Hepatocyte (in vitro differentiated cells): Measurements from ENCODE around the gene DCST1. TPM values are rescaled to one million over a fixed set of nuclear protein-coding genes. Genes with fewer than 3 reads are reported as not detected.

Experiments used
- DNase-seq: peaks from one replicate; pipeline ENCODE4 v3.0.0-alpha.2; 2016; ENCODE audit warnings: low spot score
- H2AFZ ChIP-seq: fragments of 200-600 bp; sonication (generic); 2 replicates; pipeline ENCODE4 v1.6.0; 2016; ENCODE audit warnings: antibody characterized with exemption, mild to moderate bottlenecking
- H3K27ac ChIP-seq: fragments of 200-600 bp; sonication (generic); 2 replicates; pipeline ENCODE4 v1.5.1; 2016; ENCODE audit warnings: mild to moderate bottlenecking
- H3K27me3 ChIP-seq: fragments of 200-600 bp; sonication (generic); 2 replicates; pipeline ENCODE4 v1.6.1; 2016
- H3K36me3 ChIP-seq: fragments of 200-600 bp; sonication (generic); replicated peaks from 2 replicates; pipeline ENCODE4 v1.5.1; 2016; ENCODE audit warnings: low read depth; ENCODE audit not compliant: insufficient read depth
- H3K4me1 ChIP-seq: fragments of 200-600 bp; sonication (generic); 2 replicates; pipeline ENCODE4 v1.5.1; 2016; ENCODE audit warnings: mild to moderate bottlenecking, moderate library complexity; ENCODE audit not compliant: insufficient read depth
- H3K4me2 ChIP-seq: fragments of 200-600 bp; sonication (generic); 2 replicates; pipeline ENCODE4 v1.6.0; 2016
- H3K4me3 ChIP-seq: fragments of 200-600 bp; sonication (generic); 2 replicates; pipeline ENCODE4 v1.5.1; 2016; ENCODE audit warnings: mild to moderate bottlenecking
- H3K79me2 ChIP-seq: fragments of 200-600 bp; sonication (generic); 2 replicates; pipeline ENCODE4 v1.6.0; 2017; ENCODE audit warnings: mild to moderate bottlenecking
- H3K9me2 ChIP-seq: fragments of 200-600 bp; sonication (generic); replicated peaks from 2 replicates; pipeline ENCODE4 v1.6.0; 2017; ENCODE audit warnings: mild to moderate bottlenecking; ENCODE audit not compliant: insufficient read depth
- H3K9me3 ChIP-seq: fragments of 200-600 bp; sonication (generic); 2 replicates; pipeline ENCODE4 v1.5.1; 2016; ENCODE audit warnings: low read depth, mild to moderate bottlenecking
- H4K20me1 ChIP-seq: fragments of 200-600 bp; sonication (generic); 2 replicates; pipeline ENCODE4 v1.6.0; 2016; ENCODE audit warnings: mild to moderate bottlenecking; ENCODE audit not compliant: insufficient read depth, poor library complexity, severe bottlenecking
- EZH2 ChIP-seq: fragments of 200-600 bp; sonication (generic); IDR thresholded peaks from 2 replicates; pipeline ENCODE4 v1.6.1; 2016; ENCODE audit warnings: antibody characterized with exemption, mild to moderate bottlenecking, borderline replicate concordance
- EZH2phosphoT487 ChIP-seq: fragments of 200-600 bp; sonication (generic); IDR thresholded peaks from one replicate; pipeline ENCODE4 v1.6.1; 2018; ENCODE audit warnings: antibody characterized with exemption, mild to moderate bottlenecking, low read depth, moderate library complexity; ENCODE audit not compliant: unreplicated experiment, severe bottlenecking
- WGBS: methylation state at CpG from one replicate; pipeline ENCODE4 v1.1.6; 2016; ENCODE audit warnings: low lambda C conversion rate; ENCODE audit errors: missing lambda C conversion rate; 5-methylcytosine and 5-hydroxymethylcytosine counted together
- polyA plus RNA-seq: library from polyadenylated mRNA; unstranded; fragments of >200 nt; fragmentation: Nextera tagmentation; extraction: Ambion mirVana; gene quantifications from 2 replicates; pipeline ENCODE4 v1.2.1, GENCODE V29; 2016
- total RNA-seq: library from RNA; depleted of rRNA; stranded (reverse); fragments of >200 nt; gene quantifications from 2 replicates; pipeline ENCODE4 v1.2.3, GENCODE V29; 2014
- TF ChIP-seq, protein P1 (sequence below): fragments of 200-600 bp; sonication (generic); IDR thresholded peaks from 2 replicates; pipeline ENCODE4 v1.5.1; 2016; ENCODE audit warnings: antibody characterized with exemption, mild to moderate bottlenecking; ENCODE audit not compliant: poor library complexity

Gene DCST1
- total and polyA plus RNA-seq, 2 experiments from 2014 or later = 0.60 TPM; not detected in 1

DNA sequence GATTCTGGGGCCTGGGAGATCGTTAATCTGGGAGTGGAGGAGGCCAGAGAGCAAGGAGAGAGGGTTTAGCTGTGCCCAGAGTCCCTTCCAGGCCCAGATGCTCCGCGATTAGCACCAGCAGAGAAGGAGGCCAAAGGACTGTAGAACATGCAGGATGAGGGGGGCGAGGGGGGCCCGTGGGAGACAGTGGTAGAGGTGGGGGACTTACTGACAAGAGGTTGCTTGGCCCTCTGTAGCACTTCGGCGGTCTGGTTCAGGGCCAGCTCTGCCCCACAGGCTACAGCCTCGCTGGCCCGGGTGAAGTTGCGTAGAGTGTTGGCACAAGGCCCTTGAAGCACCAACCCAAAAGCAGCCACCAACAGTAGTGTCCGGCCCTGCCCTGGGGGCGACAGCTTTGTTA is 738 bp upstream of the DCST1 start:
- Histone ChIP-seq H4K20me1 (no peaks in the 10 kb centered on the region), H3K4me2 (no peak overlapping the region), H3K36me3 (no peaks in the 10 kb centered on the region), H3K27ac (no peak overlapping the region), H3K27me3 (no peaks in the 10 kb centered on the region), H3K79me2 (no peaks in the 10 kb centered on the region), H3K4me1 (no peaks in the 10 kb centered on the region), H2AFZ (no peak overlapping the region), H3K9me2 (no peaks in the 10 kb centered on the region), H3K4me3 (no peak overlapping the region), H3K9me3 (no peaks in the 10 kb centered on the region)
- no peak for DNase-seq
- TF ChIP-seq, protein P1, sequence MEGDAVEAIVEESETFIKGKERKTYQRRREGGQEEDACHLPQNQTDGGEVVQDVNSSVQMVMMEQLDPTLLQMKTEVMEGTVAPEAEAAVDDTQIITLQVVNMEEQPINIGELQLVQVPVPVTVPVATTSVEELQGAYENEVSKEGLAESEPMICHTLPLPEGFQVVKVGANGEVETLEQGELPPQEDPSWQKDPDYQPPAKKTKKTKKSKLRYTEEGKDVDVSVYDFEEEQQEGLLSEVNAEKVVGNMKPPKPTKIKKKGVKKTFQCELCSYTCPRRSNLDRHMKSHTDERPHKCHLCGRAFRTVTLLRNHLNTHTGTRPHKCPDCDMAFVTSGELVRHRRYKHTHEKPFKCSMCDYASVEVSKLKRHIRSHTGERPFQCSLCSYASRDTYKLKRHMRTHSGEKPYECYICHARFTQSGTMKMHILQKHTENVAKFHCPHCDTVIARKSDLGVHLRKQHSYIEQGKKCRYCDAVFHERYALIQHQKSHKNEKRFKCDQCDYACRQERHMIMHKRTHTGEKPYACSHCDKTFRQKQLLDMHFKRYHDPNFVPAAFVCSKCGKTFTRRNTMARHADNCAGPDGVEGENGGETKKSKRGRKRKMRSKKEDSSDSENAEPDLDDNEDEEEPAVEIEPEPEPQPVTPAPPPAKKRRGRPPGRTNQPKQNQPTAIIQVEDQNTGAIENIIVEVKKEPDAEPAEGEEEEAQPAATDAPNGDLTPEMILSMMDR = no peak
- TF ChIP-seq EZH2 (no peak), EZH2phosphoT487 (no peak)
- 90% methylated on average over 10 of the region's 12 CpGs for WGBS

DNA sequence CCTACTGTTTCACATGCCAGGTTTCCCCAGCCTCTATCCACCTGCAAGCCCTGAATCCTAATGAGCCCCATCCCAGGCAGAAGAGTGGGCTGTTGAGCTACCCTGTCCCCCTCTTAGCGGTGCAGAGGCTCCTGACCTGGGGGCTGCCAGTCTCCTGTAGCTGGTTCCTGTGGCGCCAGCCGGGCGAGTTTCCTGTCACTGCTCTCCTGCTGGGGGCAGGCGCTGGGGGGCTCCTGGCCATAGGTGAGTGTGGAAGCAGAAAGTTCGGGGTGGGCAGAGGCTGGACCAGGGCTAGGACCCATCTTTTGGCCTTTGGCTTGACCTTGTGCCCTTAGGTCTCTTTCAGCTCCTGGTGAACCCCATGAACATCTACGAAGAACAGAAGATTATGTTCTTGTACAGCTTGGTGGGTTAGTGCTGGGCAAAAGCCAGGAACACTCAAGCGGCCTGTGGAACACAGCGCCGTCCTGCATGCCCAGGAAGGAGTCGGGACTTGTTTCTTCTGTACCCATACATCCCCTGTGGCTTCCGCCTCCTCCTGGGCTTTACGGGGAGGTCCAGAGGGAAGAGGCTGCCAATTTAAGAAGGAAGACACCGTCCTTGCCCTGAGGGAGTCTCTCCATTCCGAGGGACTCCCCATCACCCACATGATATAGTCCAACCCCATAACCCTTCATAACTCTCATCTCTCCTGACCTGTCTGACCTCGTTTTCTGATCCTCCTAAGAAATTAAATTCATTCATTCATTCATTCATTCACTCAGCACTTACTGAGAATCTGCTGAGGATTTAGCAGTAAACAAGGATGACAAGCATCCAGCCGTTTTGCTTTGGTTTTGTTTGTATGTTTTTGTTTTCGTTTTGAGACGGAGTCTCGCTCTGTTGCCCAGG is 939 bp downstream of the DCST1 start:
- Histone ChIP-seq H3K4me3 (no peak overlapping the region), H3K9me2 (no peaks in the 10 kb centered on the region), H3K4me2 (no peak overlapping the region), H3K27me3 (no peaks in the 10 kb centered on the region), H3K9me3 (no peaks in the 10 kb centered on the region), H3K27ac (no peak overlapping the region), H3K36me3 (no peaks in the 10 kb centered on the region), H2AFZ (no peak overlapping the region), H3K79me2 (no peaks in the 10 kb centered on the region), H3K4me1 (peaks cover 5% of the 10 kb centered on the region), H4K20me1 (no peaks in the 10 kb centered on the region)
- 89% methylated on average over 20 of the region's 20 CpGs for WGBS
- TF ChIP-seq EZH2phosphoT487 (no peak), EZH2 (no peak)
- TF ChIP-seq, protein P1 = no peak
- no peak for DNase-seq

DNA sequence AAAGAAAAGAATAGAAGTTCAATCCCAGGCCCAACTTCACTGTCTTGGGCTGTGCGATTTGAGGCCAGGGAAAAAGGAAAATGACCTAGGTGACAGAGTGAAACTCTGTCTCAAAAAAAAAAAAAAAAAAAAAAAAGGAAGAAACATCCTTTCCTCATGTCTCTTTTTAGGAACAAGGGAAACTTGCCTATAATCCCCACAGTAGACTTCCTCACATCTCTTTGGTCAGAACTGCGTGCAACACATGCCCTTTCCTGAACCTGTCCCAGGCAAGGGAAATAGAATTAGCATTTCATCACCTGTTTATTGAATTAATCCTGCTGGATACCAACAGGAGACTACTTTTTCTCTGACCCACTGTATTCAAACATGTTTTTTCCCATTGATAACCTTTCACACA is 2.3 kb downstream of the DCST1 start:
- no peaks in the 10 kb centered on the region for H3K36me3 ChIP-seq
- H3K9me2 ChIP-seq = no peaks in the 10 kb centered on the region
- no peaks in the 10 kb centered on the region for H3K9me3 ChIP-seq
- DNase-seq = no peak
- no peaks in the 10 kb centered on the region for H3K79me2 ChIP-seq
- H3K4me1 ChIP-seq = peaks cover 5% of the 10 kb centered on the region
- 100% methylated on average over 2 of the region's 2 CpGs for WGBS
- H3K27ac ChIP-seq = no peak overlapping the region
- no peak overlapping the region for H3K4me2 ChIP-seq
- no peaks in the 10 kb centered on the region for H4K20me1 ChIP-seq
- no peak overlapping the region for H2AFZ ChIP-seq
- no peaks in the 10 kb centered on the region for H3K27me3 ChIP-seq
- H3K4me3 ChIP-seq = no peak overlapping the region
- TF ChIP-seq, protein P1 = no peak
- TF ChIP-seq EZH2 (no peak), EZH2phosphoT487 (no peak)
